GM21447 (cell line): ENCODE measurements around the gene CSK.

Experiments
- ATAC-seq: cut with Tn5 transposase; IDR thresholded peaks from one replicate; pipeline ENCODE4 v1.9.1; 2021; ENCODE audit not compliant: unreplicated experiment

The CSK gene

DNA sequence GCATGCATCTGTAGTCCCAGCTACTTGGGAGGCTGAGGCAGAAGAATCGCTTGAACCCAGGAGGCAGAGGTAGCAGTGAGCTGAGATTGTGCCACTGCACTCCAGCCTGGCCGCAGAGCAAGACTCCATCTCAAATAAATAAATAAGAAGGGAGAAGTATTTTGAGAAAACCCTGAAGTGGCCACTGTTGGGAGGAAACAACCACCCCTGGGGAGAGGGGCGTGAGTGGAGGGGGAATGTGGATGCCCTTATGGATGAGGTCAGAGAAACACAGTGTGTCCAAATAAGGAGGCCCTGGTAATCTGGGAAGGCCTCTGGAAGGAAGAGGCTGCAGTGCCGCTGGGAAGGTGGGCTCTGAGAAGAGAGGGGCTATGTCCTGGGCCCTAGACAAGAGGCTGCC lies 40.4 kb downstream of the CSK start:
- ATAC-seq, result no peak

DNA sequence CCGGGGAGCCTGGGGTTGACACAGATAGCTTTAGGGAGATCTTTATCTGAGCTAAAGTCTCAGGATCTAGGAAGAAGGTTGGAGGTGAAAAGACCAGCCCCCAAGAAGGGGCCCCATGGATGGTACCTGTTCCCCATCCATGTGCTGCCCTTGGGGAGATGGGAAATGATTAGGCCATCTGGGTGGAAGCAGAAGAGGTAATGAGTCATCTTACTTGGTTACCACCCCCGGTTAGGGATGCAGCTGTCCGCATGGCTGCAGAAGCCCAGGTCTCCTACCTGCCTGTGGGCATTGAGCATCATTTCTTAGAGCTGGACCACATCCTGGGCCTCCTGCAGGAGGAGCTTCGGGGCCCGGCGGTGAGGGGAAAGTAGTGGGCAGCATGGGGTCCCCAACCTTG lies 41.4 kb downstream of the CSK start:
- no peak for ATAC-seq

DNA sequence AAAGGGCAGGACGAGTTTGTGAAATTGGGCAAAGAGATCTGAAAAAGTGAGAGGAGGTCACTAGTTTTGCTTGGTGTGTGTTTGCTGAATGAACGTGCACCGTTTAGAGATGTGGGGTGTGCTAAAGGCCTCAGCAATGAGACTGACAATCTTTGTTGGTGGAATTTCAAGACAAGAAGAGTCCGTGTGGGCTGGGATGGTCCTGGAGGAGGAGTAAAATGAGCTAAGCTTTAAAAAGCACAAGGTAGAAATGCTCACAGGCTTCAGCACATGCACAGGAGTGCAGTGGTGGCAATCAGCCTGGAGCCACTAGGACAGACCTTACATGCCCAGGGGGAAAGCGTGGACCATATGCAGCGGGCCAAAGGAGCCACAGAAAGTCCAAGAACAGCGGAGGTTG lies 43.1 kb downstream of the CSK start:
- ATAC-seq, result no peak

DNA sequence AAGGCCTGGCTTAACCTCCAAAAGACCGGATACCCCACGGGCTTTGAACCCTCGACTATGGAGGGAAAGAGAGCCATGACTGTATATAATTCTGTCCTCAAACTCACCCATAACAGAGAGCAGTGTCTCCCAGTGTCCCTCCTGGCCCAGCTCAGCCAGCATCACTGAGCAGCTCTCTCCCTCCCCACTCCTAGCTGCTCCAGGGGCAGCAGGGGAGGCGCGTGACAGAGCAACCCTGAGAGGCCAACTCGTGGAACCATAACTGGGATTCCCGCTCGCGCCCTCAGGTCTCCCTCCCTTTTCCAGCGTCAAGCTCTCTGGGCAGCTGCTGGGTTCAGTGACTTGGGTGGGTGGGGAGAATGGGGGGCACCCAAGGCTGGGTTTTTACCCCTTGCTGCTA lies 44.0 kb downstream of the CSK start:
- no peak for ATAC-seq

DNA sequence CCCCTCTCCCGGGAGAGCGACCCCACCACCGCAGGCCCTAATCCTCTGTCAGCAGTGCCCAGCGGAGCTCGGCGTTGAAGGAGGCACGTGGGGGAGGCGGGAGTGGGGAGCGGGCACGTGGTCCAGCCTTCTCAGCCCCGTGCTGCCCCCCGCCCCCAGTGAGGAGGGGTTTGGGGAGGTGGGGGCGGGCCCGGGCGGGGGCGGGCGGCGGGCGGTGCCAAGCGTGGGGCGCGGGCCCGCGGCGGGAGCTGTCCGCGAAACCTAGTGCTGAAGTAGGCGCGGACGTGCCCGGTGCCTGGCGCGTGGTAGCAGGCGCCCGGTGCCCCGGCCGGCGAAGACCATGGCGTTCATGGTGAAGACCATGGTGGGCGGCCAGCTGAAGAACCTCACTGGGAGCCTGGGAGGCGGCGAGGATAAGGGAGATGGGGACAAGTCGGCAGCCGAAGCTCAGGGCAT lies 44.5 kb downstream of the CSK start, which contains the start of gene CPLX3:
CPLX3 (plus strand) TSS at position 264 of the 456 bp plus-strand sequence; CDS start at position 341, 77 bp downstream.
- ATAC-seq, result no peak

DNA sequence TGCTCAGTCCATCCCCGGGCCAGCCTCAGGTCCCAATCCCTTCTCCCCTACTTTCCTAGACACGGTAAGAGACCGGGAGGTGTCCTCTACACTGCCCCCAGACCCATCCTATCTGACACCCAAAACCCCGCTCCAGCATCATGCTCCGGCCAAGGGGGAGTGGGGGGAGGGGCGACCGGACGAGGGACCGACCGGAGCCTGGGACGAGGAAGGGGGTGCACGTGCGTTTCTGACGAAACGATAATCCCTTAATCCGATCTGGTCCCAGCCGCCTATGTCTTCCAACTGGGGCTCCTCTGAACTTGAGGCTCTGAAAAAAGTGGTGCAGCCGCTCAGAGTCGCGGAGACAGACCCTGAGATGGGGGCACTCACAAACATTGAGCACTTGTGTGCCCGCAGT lies 45.0 kb downstream of the CSK start:
- ATAC-seq, result no peak

DNA sequence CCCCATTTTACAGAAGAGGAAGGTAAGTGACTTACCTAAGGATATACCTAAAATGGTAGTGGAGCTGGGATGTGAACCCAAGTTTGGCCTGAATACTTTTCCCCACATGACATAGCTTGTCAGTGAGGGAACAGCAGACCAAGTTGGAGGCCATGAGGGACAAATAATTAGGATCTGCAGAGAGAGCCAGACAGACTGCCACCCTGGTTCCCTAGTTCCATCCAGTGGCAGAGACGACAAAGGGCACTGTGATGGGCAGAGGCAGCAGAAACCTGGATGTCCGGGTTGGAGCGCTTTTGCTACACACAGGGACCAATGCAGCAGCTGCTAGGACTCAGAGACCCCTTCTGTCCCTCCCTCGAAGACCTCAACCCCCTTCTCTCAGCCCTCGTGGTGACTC lies 45.7 kb downstream of the CSK start:
- no peak for ATAC-seq

DNA sequence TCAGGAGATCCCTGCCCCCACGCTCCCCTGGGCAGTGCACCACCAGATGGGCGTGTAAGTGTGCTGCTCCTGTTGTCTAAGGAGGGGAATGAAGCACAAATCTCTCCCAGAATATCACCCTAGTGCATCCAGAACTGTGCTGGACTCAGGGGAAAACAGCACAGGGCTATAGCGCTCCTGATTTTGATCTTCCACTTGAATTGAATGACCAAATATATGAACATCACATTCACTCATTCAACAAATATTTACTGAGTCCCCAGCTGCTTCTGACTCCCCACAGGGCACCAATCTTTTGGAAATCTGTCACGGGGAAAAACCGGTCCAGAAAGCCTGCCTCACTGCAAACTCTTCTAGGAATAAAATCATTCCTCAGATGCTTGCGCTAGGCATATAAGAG lies 47.0 kb downstream of the CSK start:
- no peak for ATAC-seq

DNA sequence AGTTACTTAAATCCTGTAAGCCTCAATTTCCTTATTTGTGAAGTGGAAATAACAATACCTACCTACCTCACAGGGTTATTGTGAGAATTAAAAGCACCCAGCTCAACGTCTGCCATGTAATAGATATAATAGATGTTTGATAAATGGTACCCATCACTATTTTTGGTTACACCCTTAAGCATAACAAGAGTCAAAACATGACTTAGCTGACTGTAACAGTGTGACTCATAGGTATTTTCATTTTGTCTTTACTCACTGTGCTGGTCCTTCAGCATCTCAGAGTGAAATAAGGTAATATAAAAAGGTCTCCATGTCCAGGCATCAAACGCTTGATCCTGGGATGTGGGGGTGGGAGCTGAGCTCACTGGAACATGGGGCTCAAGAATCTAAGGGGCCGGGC lies 47.6 kb downstream of the CSK start:
- ATAC-seq, result no peak

DNA sequence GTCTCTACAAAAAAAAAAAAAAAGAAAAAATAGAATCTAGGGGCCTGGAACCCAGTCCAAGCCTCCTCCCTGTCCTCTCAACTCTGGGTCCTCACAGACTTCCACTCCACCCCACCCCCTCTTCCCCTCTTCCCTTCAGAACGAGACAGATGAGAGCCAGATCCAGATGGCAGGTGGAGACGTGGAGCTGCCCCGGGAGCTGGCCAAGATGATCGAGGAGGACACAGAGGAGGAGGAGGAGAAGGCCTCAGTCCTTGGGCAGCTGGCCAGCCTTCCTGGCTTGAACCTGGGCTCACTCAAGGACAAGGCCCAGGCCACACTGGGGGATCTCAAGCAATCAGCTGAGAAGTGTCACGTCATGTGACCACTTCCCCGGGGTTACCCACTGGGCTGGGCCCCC lies 48.1 kb downstream of the CSK start:
- ATAC-seq, result no peak

DNA sequence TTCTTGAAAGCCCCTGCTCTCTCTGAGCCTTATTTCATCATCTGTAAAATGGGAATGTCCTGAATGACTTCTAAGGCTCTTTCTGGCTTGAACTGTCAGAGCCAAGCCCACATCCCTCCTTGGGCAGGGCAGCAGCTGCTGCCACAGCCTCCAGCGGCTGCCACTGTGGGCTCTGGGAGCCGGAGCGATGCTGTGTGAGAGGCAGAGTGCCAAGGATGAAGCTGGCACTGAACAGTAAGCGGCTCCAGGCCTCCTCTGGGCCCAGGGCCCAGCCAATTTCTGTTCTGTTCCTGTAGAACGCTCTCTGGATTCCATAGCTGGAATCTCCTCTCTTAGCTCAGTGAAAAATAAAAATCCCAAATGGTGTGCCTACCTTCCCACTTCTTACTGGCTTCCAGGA lies 49.0 kb downstream of the CSK start:
- no peak for ATAC-seq

DNA sequence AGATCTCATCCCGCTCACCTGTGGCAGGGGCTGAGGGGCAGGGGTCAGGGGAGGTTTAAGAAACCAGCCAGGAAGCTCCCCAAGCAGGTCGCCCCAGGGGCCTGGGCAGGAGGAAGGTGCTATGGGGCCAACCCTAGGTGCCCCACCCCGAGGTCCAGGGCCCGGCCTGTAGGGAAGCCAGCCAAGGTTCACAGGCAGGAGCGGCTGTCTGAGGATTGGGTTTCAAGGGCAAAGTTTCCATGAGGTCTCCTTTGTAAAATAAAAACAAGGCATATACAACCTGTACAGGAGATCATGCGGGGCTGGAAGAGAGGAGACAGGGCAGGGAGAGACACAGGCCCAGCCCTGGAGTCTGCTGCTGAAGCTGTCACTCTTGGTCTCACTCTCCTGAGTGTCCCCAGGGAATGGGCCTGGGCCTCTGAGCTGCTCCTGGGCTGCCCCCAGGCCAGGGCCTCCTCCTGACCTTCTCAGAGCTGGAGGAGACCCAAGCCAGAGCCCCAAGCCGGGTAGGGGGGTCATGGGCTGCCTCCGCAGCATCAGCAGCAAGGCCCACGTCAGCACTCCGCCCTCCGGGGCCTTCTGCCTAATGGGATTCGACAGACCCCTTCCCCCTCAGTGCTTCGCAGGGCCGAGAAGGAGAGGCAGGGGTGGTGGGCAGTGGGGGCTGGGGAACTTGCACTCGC lies 50.1 kb downstream of the CSK start:
- no peak for ATAC-seq

DNA sequence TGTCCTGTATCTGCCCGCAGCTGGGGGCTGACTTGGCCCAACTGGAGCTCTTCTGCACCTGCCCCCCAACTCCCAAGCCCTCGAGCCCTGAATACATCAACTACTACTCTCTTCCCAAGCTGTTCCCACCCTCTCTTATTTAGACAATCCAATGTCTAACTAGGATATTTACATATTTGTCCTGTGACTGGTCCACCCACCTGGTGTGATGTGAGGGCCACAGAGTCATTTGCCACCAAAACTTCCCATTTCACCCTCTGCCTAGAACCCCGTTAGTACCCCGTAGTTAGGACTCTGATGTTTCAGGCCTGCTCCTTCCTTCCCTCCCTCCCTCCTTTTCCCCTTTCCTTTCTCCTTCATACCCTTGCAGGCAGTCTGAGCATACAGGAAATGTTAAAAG lies 50.9 kb downstream of the CSK start:
- ATAC-seq, result no peak

DNA sequence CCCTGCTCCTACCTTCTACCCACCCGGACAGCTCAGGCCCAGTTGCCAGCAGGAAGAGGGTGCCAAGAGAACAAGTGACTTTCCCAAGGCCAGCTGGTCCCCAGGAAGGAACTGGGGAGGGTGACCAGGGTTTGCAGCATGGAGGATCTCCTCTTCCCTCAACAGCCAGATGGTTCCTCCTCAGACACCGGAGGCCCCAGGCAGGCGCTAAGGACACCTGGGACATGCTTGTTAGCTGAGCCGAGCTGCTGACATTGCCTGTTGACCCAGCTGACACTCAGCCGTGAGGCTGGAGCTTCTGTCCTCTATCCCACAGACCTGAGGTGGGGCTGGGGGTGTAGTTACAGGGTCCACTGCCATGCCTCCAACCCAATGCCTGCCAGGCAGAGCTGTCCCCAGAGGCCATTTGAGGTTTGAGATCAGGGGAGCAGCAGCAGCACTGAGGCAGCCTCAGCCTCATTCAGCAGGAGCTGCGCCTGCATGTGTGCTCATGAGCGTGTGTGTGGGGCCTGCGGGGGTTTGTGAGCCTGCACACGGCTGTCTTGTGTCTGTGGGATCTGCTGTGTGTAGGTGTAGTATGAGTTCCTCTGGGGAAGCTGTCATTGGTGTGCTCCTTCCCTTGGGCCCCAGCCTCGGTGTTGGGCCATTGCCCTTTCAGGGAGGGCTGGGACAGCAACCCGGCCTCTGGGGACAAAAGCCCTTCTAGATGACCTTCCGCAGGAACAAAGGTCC lies 51.7 kb downstream of the CSK start:
- no peak for ATAC-seq

DNA sequence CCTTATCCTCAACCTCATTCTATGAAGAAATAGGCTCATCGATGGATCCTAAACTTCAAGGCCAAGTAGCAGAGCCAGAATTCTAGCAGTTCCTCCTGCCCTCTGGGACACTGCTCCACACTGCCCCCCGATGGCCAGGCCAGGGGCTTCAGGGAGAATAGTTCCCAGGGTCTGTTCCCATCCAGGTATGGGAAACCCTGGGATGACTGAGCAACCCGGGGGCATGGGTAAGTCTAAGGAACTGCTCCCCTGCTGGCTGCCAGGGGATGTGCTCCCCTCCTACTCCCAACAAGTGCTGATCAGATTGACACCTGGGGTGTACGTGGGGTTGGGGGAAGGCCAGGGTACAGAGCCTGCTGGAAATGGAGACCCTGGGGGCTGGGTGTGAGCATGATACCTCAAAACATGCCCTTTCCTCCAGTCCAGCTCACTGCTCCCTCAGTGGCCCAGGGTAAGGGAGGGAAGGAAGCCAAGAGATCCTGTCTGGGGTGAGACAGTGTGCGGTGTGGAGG lies 53.5 kb downstream of the CSK start:
- no peak for ATAC-seq

DNA sequence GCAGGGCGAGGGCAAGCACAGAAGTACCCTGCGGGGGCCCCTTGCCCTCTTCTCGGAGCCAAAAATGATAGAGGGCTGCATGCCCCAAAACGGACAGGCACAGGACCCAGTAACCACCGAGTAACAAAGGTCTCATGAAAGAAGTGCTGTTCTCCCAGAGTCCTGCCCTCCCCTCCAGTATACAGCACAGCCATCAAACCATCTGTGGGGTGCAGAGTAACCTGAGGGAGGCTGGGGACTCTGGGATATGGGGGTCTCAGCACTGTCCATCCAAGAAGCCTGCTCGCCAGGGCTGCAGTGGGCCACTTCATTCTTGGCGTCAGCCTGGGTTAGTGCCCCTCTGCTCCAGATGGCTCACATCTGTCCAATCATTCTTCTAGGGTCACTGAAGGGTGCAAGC lies 55.0 kb downstream of the CSK start:
- ATAC-seq, result no peak

DNA sequence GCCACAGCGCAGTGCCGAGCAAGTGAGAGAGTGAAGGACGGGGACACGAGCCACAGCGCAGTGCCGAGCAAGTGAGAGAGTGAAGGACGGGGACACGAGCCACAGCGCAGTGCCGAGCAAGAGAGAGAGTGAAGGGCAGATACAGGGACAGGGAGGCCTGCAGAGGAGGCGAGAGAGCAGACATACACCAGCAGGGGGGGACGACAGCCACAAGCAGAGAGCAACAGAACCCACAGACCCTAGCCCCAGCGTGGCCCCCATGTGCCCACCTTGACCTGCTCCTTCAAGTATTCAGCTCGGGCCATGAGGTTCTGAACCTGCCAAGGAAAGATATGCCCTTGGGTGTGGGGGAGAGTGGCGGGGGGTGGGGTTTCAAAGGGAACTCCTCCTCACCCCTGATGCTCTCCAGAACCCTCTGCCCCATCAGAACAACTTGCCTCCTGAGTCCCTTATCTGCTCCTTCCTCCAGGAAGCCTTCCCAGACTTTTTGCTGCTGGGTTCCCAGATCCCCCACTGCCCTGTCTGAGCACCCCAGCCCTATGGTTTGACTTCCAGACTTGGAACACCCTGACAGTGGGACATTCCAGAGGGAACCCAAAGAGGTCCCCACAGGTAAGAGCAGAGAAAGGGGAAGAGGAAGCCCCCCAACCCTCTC lies 55.7 kb downstream of the CSK start:
- no peak for ATAC-seq

DNA sequence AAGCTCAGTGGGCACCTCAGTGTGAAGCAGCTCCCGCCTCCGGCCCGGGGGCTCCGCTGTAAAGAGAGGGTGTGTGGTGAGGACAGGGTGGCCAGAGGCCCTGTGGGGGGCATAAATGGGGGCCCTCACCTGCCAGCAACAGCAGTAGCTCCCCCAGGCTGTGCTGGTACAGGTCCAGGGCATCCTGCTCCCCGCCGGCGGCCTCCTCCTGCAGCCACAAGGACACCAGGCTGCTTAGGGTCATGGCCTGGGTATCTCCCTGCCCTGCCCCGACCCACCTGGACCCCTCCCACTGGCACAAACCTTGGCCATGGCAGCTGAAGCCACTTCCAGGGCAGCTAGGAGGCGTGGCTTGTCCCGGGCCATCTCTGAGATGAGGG lies 56.2 kb downstream of the CSK start:
- ATAC-seq, result no peak

DNA sequence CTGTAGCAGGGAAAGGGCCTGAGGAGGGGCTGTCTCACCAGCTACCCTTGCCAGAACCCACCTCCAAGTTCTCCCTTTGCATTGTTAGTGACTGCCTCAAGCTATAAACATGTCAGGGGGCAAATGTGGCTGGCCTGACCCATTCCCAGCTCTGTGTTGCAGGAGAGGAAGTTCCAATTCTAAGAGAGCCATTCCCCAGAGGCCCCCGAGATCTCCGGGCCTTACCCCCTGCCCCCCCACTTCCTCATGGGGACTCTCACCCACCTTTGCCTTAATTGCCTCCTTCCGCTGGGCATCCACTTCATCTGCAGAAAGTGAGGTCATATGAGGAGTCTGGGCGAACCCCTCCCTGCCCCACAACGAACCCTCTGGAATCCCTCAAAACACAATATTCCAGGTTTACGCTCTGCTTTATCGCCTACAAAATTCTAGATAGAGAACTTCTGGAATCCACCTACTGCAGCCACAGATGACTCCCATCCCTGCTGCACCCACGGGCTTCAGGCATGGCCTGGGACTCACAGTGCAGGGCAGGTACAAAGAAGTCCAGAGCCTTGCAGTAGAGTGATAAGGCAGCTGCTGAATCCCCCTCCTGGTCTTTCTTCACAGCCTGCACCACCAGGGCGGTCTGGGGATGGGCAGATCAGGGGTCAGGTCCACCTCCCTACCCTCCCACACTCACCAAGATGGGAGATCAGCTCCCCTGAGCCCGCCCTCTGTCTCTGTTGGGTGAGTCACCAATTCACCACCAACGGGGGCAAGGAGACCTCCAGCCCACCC lies 57.1 kb downstream of the CSK start:
- ATAC-seq, result no peak

DNA sequence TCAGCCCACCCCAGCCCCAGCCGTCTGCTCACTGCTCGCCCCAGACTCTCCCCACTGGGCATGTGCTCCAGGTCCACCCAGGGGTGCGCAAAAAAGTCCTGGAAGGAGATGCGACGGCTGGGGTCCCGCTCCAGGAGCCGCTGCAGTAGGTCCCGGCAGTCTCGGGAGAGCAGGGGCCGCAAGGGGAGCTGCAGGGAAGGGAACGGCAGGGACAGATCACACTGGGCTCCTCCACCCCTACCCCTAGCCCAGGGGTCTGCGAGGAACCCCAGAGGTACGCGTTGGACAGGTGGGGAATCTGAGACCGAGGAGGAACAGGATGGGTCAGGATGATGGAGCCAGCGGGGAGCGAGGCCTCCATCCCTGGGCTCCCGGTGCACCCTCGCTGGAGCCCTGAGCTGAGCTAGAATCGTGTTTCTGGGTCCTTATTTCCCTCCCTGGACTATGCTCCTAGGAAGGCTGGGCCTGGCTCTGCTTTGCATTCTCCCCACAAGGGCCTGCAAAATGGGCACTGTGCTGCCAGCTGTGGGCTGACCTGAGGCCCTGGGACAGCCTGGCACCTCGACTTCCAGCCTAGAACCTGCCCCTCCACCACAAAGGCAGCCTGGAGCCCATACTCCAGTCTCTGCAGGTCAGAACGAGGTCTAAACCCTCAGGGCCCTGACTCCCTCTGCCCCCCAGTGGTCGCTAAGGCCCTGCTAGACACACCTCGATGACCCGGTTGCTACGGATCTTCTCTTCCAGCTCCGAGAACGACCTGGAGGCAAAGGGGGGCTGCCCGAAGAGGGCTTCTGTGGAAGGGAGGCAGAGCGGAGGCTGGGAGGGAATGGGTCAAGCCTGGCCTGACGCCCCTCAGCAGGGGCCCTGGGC lies 57.9 kb downstream of the CSK start:
- ATAC-seq, result no peak
